Activated gamma-delta T cell (primary cell): Measurements from ENCODE around the gene NET1.

Experiments
- DNase-seq: peaks from one replicate; lab custom pipeline; 2025; lab: John Stamatoyannopoulos, UW

The NET1 gene

DNA sequence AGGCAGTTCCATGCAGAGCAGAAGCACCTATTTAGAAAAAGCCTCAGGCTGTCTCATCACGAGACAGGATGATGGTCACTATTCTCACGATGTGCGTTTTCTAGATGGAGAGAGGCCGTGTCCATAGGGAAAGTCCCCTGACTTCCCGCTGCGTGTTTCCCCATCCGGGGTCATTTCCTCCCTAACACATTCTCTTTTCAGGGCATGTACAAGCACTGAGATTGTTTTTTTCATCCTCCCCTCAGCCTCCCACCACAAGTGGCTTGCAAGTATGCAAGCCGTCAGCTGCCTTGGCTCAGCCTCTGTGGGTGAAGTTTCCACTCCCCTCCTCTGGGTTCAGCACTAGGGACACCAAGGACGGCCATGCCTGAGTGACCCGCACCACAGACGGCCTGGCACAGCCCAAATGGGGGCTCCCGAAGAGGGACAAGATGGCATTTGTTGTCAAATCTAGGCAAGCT is 89.7 kb downstream of the NET1 start:
- no peak for DNase-seq

DNA sequence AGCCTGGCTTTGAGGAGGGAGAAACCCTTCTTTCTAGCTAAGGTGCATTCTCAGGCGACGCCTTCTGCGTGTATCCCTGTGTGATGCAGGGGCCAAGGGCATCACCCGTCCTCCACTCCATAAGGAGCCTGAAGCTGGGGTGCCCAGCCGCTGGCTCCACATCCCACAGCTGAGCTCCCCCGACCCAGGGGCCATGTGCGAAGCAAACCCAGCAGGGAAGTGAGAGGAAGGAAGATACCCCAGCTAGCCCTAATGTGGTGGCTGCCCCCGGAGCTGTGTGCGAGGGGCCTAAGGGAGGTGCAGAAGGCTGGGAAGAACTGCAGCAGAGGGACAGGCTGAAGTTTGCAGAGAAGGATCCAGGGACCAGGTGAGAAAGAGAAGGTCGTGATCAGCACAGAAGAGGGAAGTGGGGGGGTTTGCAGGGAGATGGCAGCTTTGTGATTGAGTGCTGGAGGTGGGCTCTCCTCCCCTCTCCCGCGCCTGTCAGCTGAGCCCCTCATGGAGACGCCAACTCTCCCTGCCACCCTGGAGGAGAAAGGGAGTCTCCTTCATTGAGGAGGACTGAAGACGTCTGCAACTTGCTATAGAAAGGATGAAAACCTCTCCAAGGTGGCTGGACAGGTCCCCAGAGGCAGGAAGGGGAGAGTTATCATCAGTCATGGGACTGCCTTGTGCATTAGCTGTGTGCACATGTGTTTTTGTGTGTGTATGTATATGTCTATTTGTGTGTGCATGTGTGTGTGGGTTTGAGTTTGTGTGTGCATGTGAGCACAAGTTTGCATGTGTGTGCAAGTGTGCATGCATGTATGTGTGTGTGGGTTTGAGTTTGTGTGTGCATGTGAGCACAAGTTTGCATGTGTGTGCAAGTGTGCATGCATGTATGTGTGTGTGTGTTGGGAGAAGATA is 90.5 kb downstream of the NET1 start:
- no peak for DNase-seq

DNA sequence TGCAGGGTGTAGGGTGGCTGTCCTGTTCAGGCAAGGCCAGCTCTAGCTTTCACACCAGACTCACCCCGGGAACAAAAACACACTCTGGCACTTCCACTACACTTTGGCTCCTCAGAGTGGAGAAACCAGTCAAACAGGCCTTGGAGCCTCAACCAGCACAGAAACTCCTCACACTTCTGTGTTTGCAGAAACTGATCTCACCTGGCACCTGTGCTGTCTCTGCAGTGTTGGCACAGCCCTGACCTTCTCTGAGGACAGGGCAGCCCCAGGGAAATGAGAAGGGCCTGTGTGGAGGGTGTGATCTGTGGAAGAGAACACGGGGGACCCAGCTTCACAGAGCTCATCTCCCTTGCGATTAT is 91.1 kb downstream of the NET1 start:
- DNase-seq = no peak

DNA sequence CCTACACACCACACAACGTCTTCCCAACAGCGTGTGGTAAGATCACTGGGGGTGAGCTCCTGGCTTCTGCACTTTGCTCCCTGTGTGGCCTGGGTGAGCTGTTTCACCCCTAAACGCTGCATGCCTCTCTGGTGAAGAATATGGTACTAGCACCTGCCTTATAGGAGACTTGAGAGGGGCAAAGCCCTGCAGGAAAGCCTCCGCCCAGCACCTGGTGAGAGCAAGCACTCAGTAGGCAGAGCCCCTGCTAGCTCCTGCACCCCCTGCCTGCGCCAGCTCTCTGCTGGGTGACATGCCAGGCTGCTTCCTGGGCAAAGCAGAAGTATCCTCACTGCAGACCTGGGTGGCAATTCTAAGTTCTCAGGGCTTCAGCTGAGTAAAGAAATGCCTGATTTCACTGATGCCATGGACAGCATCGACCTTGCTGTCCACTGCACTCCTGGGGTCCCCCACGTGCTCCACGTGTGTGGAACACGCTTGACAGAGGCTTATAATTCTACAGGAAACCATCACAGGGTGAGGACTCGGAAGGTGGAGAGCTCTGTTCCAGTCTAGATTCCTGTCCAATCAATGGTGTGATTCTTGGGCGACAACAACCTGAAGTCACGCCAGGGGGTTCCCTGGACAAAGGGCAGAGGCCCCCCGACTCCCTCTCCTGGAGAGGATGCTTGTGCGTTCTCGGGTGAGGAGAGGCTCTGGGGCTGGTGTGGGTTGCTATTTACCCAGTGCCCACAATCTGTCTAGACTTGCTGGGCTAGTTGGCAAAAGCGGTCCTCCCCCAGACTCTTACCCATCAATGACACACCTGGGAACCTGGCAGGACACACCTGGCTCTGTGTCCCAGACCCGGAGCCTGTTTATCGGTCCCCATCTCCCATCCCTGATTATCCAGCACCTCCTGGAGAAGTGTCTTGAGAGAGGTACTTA is 92.1 kb downstream of the NET1 start:
- no peak for DNase-seq

DNA sequence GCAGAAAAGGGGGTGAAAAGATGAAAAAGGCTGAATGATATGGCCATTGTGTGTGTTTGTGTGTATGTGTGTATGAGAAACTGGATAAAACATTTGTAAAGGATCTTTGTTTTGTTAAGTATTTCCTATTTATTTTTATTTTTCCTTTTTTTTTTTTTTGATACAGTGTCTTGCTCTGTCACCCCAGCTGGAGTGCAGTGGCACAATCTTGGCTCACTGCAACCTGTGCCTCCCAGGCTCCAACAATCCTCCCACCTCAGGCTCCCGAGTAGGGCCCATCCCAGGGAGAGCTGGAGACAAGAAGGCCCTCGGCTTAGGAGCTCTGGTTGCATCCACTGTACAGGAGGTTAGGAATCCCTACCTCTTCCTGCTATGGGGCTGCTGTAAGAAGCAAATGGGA is 93.9 kb downstream of the NET1 start:
- no peak for DNase-seq

DNA sequence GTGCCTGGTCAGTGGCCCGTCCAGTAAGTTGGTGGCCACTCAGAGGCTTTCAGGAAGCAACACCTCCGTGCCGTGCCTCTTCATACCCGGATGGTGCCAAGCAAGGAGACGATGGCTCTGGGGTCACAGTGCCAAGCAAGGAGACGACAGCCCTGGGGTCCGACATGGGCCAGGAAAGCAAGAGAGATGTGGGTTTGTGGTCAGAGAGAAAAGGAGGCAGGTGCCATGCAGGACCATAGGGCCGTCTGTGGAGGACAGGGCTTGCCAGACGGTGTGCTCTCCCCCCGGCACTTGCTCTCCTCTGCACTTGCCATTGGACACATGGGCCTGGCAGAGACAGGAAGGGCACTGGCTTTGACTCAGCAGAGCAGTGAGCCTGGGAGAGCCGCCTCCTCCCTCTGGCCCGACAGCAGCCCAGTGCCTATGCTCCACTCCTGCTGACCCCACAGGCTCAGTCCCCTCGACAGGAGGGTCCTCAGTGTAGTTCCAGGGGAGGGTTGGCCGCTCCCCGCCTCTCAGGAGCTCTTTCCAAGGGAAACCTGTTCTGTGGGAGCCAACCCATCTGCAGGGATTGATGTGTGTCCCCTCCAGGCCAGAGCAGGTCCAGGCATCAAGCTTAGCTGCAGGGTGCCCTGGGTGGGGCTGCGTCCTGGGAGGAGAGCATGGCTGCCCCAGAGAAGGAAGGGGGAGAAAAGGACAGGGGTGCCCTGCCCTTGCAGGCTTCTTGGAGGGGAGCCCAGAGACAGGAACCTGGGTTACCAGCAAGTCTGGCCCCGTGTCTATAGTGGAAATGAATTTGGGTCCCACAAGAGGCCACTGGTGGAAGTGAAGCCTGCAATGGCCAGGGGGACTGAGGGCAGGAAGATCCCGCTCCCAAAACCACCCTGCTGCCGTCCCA is 94.6 kb downstream of the NET1 start:
- no peak for DNase-seq

DNA sequence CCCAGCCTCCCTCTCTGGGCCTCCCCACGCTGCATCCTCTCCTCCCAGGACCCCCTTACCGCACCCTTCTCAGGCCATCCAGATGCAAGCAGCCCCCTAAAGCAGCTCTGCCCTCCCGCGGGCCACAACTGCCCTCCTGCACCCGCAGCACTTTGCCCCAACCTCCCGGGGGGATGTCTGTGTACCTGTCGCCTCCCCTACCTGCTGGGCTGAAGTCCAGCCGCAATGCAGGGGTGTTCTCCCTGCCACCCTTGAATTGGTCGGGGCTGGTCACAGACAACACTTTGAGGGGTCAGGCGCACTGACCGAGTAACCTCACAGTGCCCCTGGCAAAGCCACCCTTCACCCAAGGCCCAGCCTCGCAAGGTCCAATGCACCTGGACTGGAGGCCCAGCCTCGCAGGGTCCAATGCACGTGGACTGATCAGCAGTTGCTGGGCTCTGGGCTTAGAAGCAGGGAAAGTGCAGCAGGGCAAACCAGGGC is 95.3 kb downstream of the NET1 start:
- DNase-seq = no peak

DNA sequence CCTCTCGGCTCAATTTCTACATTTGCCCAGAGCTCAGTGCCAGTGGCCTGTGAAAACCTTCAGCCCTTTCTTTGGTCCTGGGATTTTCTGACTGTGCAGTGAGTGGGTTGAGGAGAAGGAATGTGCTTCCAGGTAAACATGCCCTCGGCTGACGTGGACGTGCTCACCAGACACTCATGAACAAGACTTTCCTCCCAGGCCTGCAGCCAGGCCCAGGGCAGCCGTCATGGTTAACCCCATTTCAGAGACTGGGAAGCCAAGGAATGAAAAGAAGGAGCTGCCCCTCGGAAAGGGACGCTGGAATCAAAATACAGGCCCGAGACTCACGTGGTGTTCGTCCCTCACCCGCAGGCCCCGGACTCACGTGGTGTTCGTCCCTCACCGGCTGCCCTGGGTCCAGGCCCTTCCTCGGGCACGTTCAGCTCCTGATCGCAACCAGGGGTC is 95.8 kb downstream of the NET1 start:
- no peak for DNase-seq
